ENCODE results near the gene PAWR.

Gene PAWR

GRCh38 chr12:79692860-79693577 lies 2.3 kb upstream of the PAWR start:
- H3K79me2 ChIP-seq (ENCODE audit: insufficient read depth, low read depth): peaks cover 20% of the 10 kb centered on the region
- H3K9ac ChIP-seq: no peak overlapping the region
- TF ChIP-seq CTCF (conservative IDR thresholded peaks at IDR 0.05; ENCODE audit: low read depth, low read length): no peak
- H3K36me3 ChIP-seq (ENCODE audit: insufficient read depth): no peaks in the 10 kb centered on the region
- H3K27ac ChIP-seq: no peak overlapping the region
- no peaks in the 10 kb centered on the region for H4K20me1 ChIP-seq (ENCODE audit: insufficient read depth)
- H3K27me3 ChIP-seq (ENCODE audit: insufficient read depth, low read depth): no peaks in the 10 kb centered on the region
- H2AFZ ChIP-seq (ENCODE audit: low read depth): no peak overlapping the region
- H3K4me2 ChIP-seq: no peak overlapping the region
- H3K4me1 ChIP-seq (ENCODE audit: low read depth, poor library complexity, severe bottlenecking): peaks cover 11% of the 10 kb centered on the region
- no peak overlapping the region for H3K4me3 ChIP-seq (IDR thresholded peaks at IDR 0.05; ENCODE audit: insufficient read depth, low read depth, low read length)

- peak overlapping the region; percentile 47 for H3K4me3 ChIP-seq (IDR thresholded peaks at IDR 0.05; ENCODE audit: insufficient read depth, low read depth, low read length)
- peak overlapping the region; percentile 28; the same call in 1 of the 2 replicates for H3K27ac ChIP-seq
- TF ChIP-seq CTCF (conservative IDR thresholded peaks at IDR 0.05; ENCODE audit: low read depth, low read length): no peak
- peak overlapping the region; percentile 93 for H3K4me2 ChIP-seq
- peaks cover 3% of the 10 kb centered on the region; the same call in 1 of the 2 replicates for H4K20me1 ChIP-seq (ENCODE audit: insufficient read depth)
- H3K9ac ChIP-seq: peak overlapping the region; percentile 19; the same call in 1 of the 2 replicates
- peak overlapping the region; percentile 95 for H2AFZ ChIP-seq (ENCODE audit: low read depth)
- H3K36me3 ChIP-seq (ENCODE audit: insufficient read depth): no peaks in the 10 kb centered on the region
- peaks cover 34% of the 10 kb centered on the region for H3K79me2 ChIP-seq (ENCODE audit: insufficient read depth, low read depth)
- H3K27me3 ChIP-seq (ENCODE audit: insufficient read depth, low read depth): no peaks in the 10 kb centered on the region
- H3K4me1 ChIP-seq (ENCODE audit: low read depth, poor library complexity, severe bottlenecking): peaks cover 22% of the 10 kb centered on the region
These were observed 916 bp upstream of the PAWR start for GRCh38 chr12:79691511-79692248.

GRCh38 chr12:79690142-79690637 lies 574 bp downstream of the PAWR start:
- peak overlapping the region; percentile 76 for H3K9ac ChIP-seq
- peaks cover 37% of the 10 kb centered on the region for H3K4me1 ChIP-seq (ENCODE audit: low read depth, poor library complexity, severe bottlenecking)
- peak overlapping the region; percentile 95 for H2AFZ ChIP-seq (ENCODE audit: low read depth)
- no peaks in the 10 kb centered on the region for H3K36me3 ChIP-seq (ENCODE audit: insufficient read depth)
- peak overlapping the region; percentile 71 for H3K27ac ChIP-seq
- peak overlapping the region; percentile 30 for H3K4me2 ChIP-seq
- H3K27me3 ChIP-seq (ENCODE audit: insufficient read depth, low read depth): no peaks in the 10 kb centered on the region
- H3K4me3 ChIP-seq (IDR thresholded peaks at IDR 0.05; ENCODE audit: insufficient read depth, low read depth, low read length): peak overlapping the region; percentile 44
- TF ChIP-seq CTCF (conservative IDR thresholded peaks at IDR 0.05; ENCODE audit: low read depth, low read length): no peak
- H4K20me1 ChIP-seq (ENCODE audit: insufficient read depth): peaks cover 10% of the 10 kb centered on the region; the same call in 1 of the 2 replicates
- H3K79me2 ChIP-seq (ENCODE audit: insufficient read depth, low read depth): peaks cover 49% of the 10 kb centered on the region

- Histone ChIP-seq H3K4me3 (IDR thresholded peaks at IDR 0.05; ENCODE audit: insufficient read depth, low read depth, low read length) (no peak overlapping the region), H3K36me3 (ENCODE audit: insufficient read depth) (no peaks in the 10 kb centered on the region), H3K79me2 (ENCODE audit: insufficient read depth, low read depth) (peaks cover 54% of the 10 kb centered on the region), H3K4me1 (ENCODE audit: low read depth, poor library complexity, severe bottlenecking) (peaks cover 43% of the 10 kb centered on the region), H3K27ac (peak overlapping the region; percentile 71), H2AFZ (ENCODE audit: low read depth) (peak overlapping the region; percentile 95), H3K4me2 (peak overlapping the region; percentile 86), H4K20me1 (ENCODE audit: insufficient read depth) (peaks cover 15% of the 10 kb centered on the region; the same call in 1 of the 2 replicates), H3K9ac (peak overlapping the region; percentile 76), H3K27me3 (ENCODE audit: insufficient read depth, low read depth) (no peaks in the 10 kb centered on the region)
- TF ChIP-seq CTCF (conservative IDR thresholded peaks at IDR 0.05; ENCODE audit: low read depth, low read length): no peak
These were observed 1.2 kb downstream of the PAWR start for GRCh38 chr12:79689477-79690141.

All from KMS-11 (cell line).